Dermis blood vessel endothelial cell (primary cell): ENCODE measurements around the gene HTRA3. TPM values are rescaled to one million over a fixed set of nuclear protein-coding genes. Genes with fewer than 3 reads are reported as not detected.

Experiments used
- DNase-seq: peaks from one replicate; pipeline ENCODE4 v3.0.0; 2010
- total RNA-seq: library from RNA; depleted of rRNA; stranded (reverse); fragments of >200 nt; gene quantifications from 2 replicates; pipeline ENCODE4 v1.2.3, GENCODE V29; 2014

Gene HTRA3
- total RNA-seq, 1 donor from 2014 or later = 3.6 TPM

GRCh38 chr4:8314691-8315255, 45.2 kb downstream of the HTRA3 start:
- DNase-seq = no peak

DNA sequence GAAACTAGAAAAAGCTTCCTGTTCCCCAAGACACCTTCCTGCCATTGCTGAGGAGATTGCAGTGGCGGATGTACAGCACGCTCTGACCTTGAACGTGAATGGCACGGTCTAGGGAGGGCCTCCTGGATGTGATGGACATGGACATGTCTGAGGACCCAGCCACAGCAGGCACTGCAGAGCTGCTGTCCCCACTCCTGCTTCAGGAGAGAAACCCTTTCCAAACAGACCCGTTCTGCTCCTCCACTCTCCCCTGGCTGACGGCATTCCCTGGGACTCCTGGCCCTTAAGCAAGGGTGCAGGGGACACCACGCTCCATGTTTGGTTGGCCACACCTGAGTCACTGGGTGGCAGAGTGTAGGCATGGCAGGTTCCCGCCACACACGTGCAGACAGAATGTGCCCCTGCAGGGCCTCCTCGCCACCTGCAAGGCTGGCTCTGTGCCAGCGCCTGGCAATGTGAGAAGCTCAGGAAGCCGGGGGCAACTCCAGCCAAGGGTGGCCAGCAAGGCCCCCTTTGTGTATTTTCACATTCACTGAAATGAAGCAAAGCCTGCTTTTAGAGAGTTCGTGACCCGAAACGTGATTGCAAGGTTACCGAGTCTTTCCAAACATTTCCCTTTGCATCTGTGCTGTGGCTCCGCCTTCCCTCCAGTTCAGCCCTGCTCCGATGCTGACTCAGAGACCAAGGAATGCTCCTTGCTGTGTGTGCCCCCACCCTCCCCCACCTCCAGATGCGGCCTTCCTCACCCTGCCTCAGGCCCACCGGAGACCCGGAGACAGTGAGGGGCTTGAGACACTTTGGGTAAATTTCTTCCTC, 46.1 kb downstream of the HTRA3 start:
- peak; percentile 81 for DNase-seq

DNA sequence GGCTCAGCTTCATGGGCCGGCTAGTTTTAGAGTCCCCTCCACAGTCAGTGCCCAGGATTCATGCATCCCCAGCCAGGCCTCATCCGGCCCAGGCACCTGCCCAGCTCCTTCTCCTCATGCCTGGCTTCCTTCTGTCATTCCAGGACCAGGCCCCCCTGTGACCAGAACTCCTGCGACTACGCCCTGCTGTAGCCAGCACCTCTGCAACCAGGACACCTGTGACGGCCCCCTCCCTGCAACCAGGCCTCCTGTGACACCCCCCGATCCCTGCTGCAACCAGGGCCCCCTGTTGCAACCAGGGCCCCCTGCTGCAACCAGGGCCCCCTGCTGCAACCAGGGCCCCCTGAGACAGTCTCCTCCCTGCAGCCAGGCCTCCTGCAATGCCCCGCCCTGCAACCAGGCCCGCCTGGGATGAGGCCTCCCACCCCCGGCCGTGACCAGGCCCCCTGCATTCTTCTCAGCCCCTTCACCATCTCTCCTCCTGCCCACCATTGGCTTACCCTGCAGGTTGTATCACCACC, 46.8 kb downstream of the HTRA3 start:
- no peak for DNase-seq

DNA sequence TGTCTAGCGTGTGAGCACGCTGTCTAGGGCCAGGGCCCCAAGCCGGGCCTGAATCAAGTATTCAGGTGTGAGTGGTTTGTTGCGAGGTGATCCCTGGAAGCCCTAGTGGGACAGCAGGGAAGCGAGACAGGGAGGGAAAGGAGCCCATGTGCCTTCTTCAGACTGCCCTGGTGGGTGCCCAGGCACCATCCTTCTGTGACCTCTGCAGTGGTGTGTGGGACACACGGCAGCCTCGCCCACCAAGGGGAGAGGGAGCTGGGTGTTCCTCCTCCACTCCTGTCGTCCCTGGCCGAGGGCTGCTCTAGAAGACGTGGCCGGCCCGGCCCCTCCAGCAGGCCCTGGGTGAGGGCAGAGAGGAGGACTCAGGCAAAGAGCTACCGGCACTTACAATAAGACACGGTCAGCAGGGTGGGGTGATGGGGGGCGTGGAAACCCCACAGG, 47.4 kb downstream of the HTRA3 start:
- no peak for DNase-seq

GRCh38 chr4:8317474-8317873, 47.9 kb downstream of the HTRA3 start:
- no peak for DNase-seq

GRCh38 chr4:8318509-8318908, 49.0 kb downstream of the HTRA3 start:
- no peak for DNase-seq

DNA sequence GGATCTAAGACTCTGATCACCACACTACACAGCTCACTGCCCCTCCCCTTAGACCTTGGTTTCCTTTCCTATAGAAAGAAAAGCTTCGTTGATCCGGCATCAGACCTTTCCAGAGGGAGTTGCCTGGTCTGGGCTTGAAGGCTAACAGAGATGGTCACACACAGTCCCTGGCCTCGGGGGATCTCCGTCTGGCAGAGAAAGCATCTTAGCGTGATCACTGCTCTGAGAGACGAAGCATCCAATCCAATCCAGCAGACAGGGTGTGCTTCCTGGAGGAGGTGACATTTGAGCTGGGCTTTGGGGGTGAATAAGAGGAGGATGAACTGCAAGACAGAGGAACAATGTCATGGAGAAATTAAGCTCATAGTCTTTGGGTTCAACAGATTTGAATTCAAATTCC, 49.5 kb downstream of the HTRA3 start:
- DNase-seq = no peak

DNA sequence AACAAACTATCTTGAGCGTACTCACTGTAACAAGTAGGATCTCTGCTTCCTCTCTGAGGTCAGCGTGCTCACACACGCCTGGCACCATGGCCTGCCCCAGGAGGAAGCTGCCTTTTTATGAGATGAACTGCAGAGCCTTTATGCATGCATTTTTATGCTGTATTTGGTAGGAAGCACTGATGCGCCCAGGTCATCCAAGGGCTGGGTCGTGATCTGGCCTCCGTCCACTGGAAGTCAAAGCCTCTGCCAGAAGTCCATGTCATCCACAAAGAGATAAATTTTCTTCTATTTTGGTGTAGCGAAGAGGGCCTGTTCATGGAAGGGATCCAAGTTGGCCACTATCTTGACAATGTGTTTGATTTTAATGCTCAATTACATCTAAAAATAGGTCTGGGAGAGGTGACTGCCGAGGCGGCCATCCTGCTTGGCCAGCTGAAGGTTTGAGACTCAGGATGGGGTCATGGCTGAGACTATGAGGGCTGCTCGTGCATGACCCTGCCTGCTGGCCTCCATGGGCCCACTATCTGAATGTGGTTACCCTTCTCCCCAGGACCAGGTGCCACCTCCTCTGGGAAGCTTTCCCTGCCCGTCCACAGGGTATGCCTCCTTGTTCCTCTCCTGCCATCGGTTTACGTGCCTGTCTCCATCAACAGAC, 50.3 kb downstream of the HTRA3 start:
- DNase-seq = peak; percentile 12

GRCh38 chr4:8320386-8320750, 50.8 kb downstream of the HTRA3 start:
- peak; percentile 28 for DNase-seq

DNA sequence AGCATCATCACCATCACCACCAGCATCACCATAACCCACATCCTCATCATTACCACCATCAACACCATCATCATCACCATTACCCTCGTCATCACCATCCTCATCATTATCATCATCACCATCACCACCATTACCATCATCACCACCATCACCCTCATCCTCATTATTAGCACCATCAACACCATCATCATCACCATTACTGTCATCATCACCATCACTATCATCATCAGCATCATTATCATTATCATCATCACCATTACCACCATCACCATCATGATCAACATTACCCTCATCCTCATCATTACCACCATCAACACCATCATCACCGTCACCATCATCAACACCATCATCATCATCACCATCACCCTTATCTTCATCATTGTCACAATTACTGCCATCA, 51.7 kb downstream of the HTRA3 start:
- no peak for DNase-seq

GRCh38 chr4:8321771-8322170, 52.2 kb downstream of the HTRA3 start:
- no peak for DNase-seq

GRCh38 chr4:8322794-8323704, 53.5 kb downstream of the HTRA3 start:
- DNase-seq = no peak

GRCh38 chr4:8323947-8324555, 54.5 kb downstream of the HTRA3 start:
- DNase-seq = no peak

DNA sequence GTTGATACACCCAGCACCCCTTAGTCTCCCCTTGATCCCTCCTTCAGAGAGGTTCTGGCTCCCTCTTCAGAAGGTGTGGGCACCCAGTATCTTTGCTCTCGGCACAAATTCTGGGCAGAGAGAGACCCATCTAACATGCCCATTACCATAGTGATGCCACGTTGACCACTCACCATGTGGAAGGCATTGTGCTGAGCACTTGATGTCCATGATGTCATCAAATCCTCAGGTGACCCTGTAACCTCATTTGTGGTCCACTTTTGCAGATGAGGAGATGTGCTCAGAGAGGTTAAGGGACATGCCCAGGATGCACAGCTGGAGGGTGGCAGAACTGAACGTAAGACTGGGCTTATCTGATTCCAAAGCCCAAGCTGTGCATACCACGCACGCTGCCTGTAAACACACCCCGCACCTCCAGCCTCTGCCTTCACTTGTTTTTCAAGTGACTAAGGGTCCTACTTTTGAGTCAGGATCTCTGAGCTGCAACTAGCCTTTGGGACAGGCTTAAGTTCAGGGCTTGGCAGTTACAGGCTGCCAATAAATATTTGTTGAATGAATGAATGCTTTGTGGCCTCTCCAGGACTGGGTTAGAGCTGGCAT, 55.2 kb downstream of the HTRA3 start:
- no peak for DNase-seq

GRCh38 chr4:8325291-8325973, 55.9 kb downstream of the HTRA3 start:
- DNase-seq = no peak

GRCh38 chr4:8326206-8326605, 56.7 kb downstream of the HTRA3 start:
- no peak for DNase-seq

- DNase-seq = no peak
Measured at GRCh38 chr4:8328456-8328855, 58.9 kb downstream of the HTRA3 start.

DNA sequence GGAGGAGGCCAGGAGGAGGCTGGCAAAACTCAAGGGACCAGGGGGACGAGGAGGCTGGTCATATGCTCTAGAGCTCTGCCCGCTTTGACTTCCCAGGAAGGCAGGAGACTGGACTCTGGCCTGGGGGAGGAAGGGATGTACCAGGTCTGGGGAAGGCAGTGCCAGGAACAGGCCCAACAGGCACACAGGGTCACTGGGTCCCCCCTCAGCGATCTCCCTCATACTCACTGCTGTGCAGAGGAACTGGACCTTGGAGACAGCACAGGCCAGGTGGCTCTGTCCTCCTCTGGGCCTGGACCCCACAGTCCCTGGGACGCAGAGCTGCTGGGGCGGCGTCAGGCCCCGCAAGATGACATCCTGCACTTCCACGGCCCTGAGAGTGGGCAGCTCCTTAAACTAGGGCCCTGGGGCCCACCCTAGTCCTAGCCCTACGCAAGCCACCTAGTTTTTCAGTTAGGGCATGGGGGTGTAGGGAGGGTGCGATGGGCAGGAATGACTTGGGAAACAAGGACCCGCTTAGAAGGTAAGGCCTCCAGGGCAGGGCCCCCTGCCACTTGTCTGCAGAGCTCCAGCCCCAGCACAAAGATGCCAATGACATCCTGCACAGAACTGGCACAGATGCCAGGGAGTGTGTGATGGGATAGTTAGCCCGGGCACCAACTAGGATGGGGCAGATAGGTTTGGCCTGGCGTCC, 59.5 kb downstream of the HTRA3 start:
- DNase-seq = no peak

- DNase-seq = no peak
Measured at GRCh38 chr4:8329560-8329858, 60.0 kb downstream of the HTRA3 start.

DNA sequence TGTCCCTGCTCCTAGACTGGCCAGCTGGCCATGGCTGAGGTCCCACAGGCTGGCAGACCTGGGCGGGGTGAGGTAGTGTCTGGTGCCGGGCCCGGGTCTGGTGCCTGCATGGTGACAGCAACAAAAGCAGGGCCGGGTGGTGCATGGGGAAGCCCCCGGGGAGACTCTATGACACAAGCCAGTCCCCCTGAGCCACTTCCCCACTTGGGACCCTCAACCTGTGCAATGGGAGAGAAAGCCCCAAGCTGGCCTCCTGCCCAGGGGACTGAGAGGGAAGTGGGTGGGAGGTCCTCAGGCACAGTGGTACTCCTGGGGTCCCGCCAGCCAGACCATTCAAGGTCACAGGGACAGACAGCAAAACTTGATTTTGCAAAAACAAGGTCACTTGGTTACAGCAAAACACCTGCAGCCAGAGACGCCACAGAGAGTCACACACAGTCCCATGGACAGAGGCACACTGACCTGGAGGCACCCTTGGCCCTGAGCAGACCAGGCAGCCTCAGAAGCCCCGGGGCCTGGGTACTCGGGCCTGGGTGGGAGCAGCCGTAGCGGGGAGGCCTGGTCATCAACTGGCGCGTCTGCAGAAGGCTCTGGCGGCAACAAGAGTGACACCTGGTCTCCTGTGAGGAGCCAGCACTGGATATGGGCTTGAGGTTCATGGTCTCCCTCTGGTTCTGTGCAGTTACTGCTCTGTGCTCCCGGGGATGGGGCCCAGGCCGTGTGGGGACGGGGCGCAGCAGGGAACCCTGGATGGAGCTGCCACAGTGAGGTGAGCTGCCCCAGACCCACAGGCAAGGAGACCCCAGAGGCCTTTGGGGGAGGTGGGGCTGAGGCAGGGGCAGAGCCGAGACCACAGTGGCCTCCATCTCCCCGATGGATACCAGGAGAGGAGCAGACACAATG, 60.6 kb downstream of the HTRA3 start:
- DNase-seq = no peak
